Ishikawa (cell line): ENCODE measurements around the gene PTPRA.

Experiments
- CEBPB ChIP-seq: IDR thresholded peaks from 2 replicates; pipeline ENCODE4 v1.6.1; 2012
- CREB1 ChIP-seq: IDR thresholded peaks from 2 replicates; pipeline ENCODE4 v1.6.1; 2012; ENCODE audit warnings: low read depth
- EGR1 ChIP-seq: IDR thresholded peaks from 2 replicates; pipeline ENCODE4 v1.6.1; 2012
- EP300 ChIP-seq: IDR thresholded peaks from 2 replicates; pipeline ENCODE4 v1.6.1; 2012; ENCODE audit warnings: borderline replicate concordance
- FOXM1 ChIP-seq: IDR thresholded peaks from 2 replicates; pipeline ENCODE4 v1.6.1; 2012; ENCODE audit warnings: low read depth, borderline replicate concordance
- NFIC ChIP-seq: IDR thresholded peaks from 2 replicates; pipeline ENCODE4 v1.6.1; 2012
- RAD21 ChIP-seq: IDR thresholded peaks from 2 replicates; pipeline ENCODE4 v1.6.1; 2012; ENCODE audit warnings: low read depth
- TAF1 ChIP-seq: IDR thresholded peaks from 2 replicates; pipeline ENCODE4 v1.6.1; 2012; ENCODE audit warnings: low read depth, mild to moderate bottlenecking
- TCF12 ChIP-seq: IDR thresholded peaks from 2 replicates; pipeline ENCODE4 v1.6.1; 2012; ENCODE audit warnings: low read depth
- TEAD4 ChIP-seq: IDR thresholded peaks from 2 replicates; pipeline ENCODE4 v1.6.1; 2012
- YY1 ChIP-seq: IDR thresholded peaks from 2 replicates; pipeline ENCODE4 v1.6.1; 2012; ENCODE audit warnings: low read depth
- ZBTB7A ChIP-seq: IDR thresholded peaks from 2 replicates; pipeline ENCODE4 v1.6.1; 2012; ENCODE audit warnings: low read depth
- TF ChIP-seq, protein P1 (sequence below): IDR thresholded peaks from 2 replicates; pipeline ENCODE4 v1.6.1; 2012
- TF ChIP-seq, protein P2 (sequence below): IDR thresholded peaks from 2 replicates; pipeline ENCODE4 v1.6.1; 2012; ENCODE audit warnings: low read depth, mild to moderate bottlenecking
- TF ChIP-seq, protein P3 (sequence below): IDR thresholded peaks from 2 replicates; pipeline ENCODE4 v1.6.1; 2012

Gene PTPRA

DNA sequence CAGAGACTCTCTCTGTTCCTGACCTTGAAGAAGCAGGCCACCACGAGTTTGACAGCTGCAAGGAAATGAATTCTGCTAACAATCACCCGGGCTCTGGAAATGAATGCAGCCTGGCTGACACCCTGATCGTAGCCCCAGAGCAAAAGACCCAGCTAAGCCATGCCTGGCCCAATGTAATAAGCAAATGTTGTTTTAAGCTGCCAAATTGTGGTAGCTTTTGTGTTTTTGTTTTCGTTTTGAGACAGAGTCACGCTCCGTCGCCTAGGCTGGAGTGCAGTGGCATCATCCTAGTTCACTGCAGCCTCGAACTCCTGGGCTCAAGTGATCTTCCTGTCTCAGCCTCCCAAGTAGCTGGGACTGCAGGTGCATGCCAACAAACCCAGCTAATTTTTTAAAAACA lies 194.8 kb downstream of the PTPRA start:
- TF ChIP-seq, protein P1, sequence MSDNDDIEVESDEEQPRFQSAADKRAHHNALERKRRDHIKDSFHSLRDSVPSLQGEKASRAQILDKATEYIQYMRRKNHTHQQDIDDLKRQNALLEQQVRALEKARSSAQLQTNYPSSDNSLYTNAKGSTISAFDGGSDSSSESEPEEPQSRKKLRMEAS, result no peak

- TF ChIP-seq EP300, result no peak
- no peak for TF ChIP-seq ZBTB7A
- peak; percentile 38; the same call in 1 of the 2 replicates for TF ChIP-seq RAD21
- TF ChIP-seq FOXM1, result no peak
- TF ChIP-seq, protein P2, sequence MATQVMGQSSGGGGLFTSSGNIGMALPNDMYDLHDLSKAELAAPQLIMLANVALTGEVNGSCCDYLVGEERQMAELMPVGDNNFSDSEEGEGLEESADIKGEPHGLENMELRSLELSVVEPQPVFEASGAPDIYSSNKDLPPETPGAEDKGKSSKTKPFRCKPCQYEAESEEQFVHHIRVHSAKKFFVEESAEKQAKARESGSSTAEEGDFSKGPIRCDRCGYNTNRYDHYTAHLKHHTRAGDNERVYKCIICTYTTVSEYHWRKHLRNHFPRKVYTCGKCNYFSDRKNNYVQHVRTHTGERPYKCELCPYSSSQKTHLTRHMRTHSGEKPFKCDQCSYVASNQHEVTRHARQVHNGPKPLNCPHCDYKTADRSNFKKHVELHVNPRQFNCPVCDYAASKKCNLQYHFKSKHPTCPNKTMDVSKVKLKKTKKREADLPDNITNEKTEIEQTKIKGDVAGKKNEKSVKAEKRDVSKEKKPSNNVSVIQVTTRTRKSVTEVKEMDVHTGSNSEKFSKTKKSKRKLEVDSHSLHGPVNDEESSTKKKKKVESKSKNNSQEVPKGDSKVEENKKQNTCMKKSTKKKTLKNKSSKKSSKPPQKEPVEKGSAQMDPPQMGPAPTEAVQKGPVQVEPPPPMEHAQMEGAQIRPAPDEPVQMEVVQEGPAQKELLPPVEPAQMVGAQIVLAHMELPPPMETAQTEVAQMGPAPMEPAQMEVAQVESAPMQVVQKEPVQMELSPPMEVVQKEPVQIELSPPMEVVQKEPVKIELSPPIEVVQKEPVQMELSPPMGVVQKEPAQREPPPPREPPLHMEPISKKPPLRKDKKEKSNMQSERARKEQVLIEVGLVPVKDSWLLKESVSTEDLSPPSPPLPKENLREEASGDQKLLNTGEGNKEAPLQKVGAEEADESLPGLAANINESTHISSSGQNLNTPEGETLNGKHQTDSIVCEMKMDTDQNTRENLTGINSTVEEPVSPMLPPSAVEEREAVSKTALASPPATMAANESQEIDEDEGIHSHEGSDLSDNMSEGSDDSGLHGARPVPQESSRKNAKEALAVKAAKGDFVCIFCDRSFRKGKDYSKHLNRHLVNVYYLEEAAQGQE, result peak; percentile 80
- TF ChIP-seq, protein P1, result no peak
Observed at GRCh38 chr20:3068986-3069900, 196.0 kb downstream of the PTPRA start.

DNA sequence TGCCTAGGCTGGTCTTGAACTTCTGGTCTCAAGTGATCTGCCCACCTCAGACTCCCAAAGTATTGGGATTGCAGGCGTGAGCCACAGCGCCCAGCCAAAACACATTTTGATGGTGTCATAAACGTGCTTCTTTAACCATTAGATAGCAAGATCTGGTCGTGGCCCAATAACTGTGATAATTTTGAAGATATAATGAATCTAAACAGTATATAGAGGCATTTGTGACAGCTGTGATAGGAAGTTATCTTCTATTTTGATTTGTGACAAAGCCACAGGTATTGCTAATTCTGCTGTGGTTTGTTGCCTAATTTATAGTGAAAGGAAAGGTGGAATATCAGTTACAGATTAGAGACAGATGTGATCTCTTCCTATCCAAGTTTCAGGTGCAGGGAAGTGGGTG lies 197.4 kb downstream of the PTPRA start:
- TF ChIP-seq CEBPB (no peak), EP300 (no peak), TCF12 (no peak), CREB1 (no peak), TEAD4 (no peak)
- TF ChIP-seq, protein P1, result no peak

DNA sequence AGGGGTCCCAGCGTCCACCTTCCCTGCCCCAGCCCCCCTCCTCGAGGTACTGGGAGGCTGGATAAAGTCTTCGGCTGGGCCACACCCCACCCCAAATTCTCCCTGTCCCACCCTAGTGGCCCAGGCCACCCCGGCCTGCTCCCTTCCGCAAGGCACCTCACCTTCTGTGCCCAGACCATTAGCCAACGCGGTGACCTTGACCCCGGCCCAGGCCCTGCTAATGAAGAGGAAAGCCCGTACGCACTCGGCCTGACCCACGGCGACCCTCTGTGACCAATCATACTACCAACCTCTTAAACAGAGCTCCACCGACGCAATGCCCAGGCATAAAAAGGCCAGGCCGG lies 198.0 kb downstream of the PTPRA start:
- TF ChIP-seq, protein P1, result no peak
- TF ChIP-seq TEAD4 (no peak), FOXM1 (no peak), TCF12 (no peak), CEBPB (no peak), YY1 (no peak), TAF1 (no peak), RAD21 (no peak), NFIC (no peak), EP300 (no peak), ZBTB7A (no peak), CREB1 (no peak), EGR1 (no peak)
- TF ChIP-seq, protein P2, result no peak
- TF ChIP-seq, protein P3, sequence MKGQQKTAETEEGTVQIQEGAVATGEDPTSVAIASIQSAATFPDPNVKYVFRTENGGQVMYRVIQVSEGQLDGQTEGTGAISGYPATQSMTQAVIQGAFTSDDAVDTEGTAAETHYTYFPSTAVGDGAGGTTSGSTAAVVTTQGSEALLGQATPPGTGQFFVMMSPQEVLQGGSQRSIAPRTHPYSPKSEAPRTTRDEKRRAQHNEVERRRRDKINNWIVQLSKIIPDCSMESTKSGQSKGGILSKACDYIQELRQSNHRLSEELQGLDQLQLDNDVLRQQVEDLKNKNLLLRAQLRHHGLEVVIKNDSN, result no peak

DNA sequence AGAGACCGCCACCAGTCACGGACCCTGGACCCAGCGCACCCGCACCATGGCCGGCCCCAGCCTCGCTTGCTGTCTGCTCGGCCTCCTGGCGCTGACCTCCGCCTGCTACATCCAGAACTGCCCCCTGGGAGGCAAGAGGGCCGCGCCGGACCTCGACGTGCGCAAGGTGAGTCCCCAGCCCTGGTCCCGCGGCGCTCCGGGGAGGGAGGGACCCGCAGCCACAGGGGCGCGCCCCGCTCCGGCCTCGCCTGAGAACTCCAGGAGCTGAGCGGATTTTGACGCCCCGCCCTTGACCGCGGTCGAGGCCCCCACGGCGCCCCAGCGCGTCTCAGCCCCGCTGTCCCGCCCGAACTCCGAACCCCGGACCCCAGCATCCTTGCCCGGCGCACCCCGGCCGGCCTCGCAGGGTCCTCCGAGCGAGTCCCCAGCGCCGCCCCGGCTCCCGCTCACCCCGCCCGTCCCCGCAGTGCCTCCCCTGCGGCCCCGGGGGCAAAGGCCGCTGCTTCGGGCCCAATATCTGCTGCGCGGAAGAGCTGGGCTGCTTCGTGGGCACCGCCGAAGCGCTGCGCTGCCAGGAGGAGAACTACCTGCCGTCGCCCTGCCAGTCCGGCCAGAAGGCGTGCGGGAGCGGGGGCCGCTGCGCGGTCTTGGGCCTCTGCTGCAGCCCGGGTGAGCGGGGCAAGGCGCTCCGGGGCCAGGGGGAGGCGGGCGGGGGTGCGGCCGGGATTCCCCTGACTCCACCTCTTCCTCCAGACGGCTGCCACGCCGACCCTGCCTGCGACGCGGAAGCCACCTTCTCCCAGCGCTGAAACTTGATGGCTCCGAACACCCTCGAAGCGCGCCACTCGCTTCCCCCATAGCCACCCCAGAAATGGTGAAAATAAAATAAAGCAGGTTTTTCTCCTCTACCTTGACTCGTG lies 198.6 kb downstream of the PTPRA start, which contains the start of gene OXT:
TSS of gene OXT (plus strand) at position 11 of the 920 bp plus-strand sequence. CDS start at position 47, 36 bp downstream.
- TF ChIP-seq, protein P3, result no peak
- TF ChIP-seq ZBTB7A (no peak), NFIC (no peak), EGR1 (no peak), TAF1 (no peak), CEBPB (no peak), EP300 (no peak), RAD21 (no peak), YY1 (no peak), TCF12 (no peak), CREB1 (no peak), FOXM1 (no peak), TEAD4 (no peak)
- TF ChIP-seq, protein P1, result no peak
- TF ChIP-seq, protein P2, result no peak
